ENCODE measurements around the gene RPS17.
"Not testable (repeated sequence)": the region's sequence is repeated elsewhere in the genome, so short reads cannot be mapped to it uniquely, and the experiment has no call there.

Gene RPS17

GRCh38 chr15:82507087-82507486 lies 33.2 kb downstream of the RPS17 start:
- DNase-seq (ENCODE audit: low read depth): not testable (repeated sequence)

- not testable (repeated sequence) for DNase-seq (ENCODE audit: low read depth)
Observed at GRCh38 chr15:82505842-82506241, 34.4 kb downstream of the RPS17 start.

DNA sequence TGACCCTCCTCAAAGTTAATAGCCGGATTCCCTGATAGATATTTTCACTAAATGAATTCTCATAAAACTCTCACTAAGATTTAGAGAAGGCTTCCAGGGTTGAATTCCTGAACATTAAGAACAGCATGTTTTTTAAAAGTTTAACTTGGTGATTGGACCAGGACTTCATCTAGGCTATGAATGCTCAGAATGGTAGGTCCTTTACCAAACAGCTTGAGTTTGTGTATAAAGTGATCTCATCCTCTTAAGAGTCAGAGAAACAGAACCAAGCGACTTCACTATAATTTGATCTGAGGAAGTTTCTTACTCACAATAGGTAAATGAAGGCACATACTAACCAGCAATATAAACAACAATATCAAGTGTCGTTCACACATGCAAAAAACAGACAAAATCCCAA lies 36.2 kb downstream of the RPS17 start:
- not testable (repeated sequence) for DNase-seq (ENCODE audit: low read depth)

GRCh38 chr15:82502700-82503339 lies 37.4 kb downstream of the RPS17 start:
- not testable (repeated sequence) for DNase-seq (ENCODE audit: low read depth)

- not testable (repeated sequence) for DNase-seq (ENCODE audit: low read depth)
Observed at GRCh38 chr15:82500772-82501171, 39.5 kb downstream of the RPS17 start.

GRCh38 chr15:82497978-82498377 lies 42.3 kb downstream of the RPS17 start:
- DNase-seq (ENCODE audit: low read depth): not testable (repeated sequence)

- not testable (repeated sequence) for DNase-seq (ENCODE audit: low read depth)
Observed at GRCh38 chr15:82488250-82488649, 52.0 kb downstream of the RPS17 start.

- not testable (repeated sequence) for DNase-seq (ENCODE audit: low read depth)
Observed at GRCh38 chr15:82487045-82487444, 53.2 kb downstream of the RPS17 start.

All from stimulated activated CD8-positive, alpha-beta memory T cell treated with anti-CD3 and anti-CD28 coated beads, Interleukin-15, amount 100 ng/mL, for 24 hours (primary cell).